HEK293 (cell line): ENCODE data around the gene CYP3A7.

Experiments
- CTCF ChIA-PET: fragments of 350-600 bp; formaldehyde crosslinking; extraction: SDS; loops from one replicate; lab custom pipeline; 2021; ENCODE audit warnings: antibody characterized with exemption; lab: Yijun Ruan, JAX
- POLR2A ChIA-PET: fragments of 300-600 bp; formaldehyde crosslinking; extraction: SDS; loops from one replicate; lab custom pipeline; 2020; ENCODE audit warnings: antibody characterized with exemption, inconsistent platforms; lab: Yijun Ruan, JAX
- H3K27ac ChIP-seq: fragments of 200-500 bp; sonication (Bioruptor generic); 2 replicates; pipeline ENCODE4 v1.5.1; 2014; ENCODE audit warnings: low read depth, low read length, control low read depth, inconsistent platforms; ENCODE audit errors: extremely low read depth
- H3K36me3 ChIP-seq, 2 experiments: fragments of 200-500 bp in 1 of 2; sonication (Bioruptor generic) in 1 of 2; 1 replicate in 1 of 2; 2 replicates in 1 of 2; pipeline ENCODE4 v1.5.1; 2014 to 2017; ENCODE audit warnings: inconsistent platforms in 2 of 2, low read length in 2 of 2; ENCODE audit not compliant: control insufficient read depth in 2 of 2, insufficient read depth in 1 of 2
- H3K4me1 ChIP-seq: fragments of 200-500 bp; sonication (Bioruptor generic); 2 replicates; pipeline ENCODE4 v1.5.1; 2014; ENCODE audit warnings: mild to moderate bottlenecking, low read length, inconsistent platforms; ENCODE audit not compliant: control insufficient read depth, insufficient read depth
- H3K4me3 ChIP-seq: 2 replicates; pipeline ENCODE4 v1.5.1; 2011; ENCODE audit warnings: low read depth, mild to moderate bottlenecking, control low read depth, low read length, moderate library complexity
- H3K9me3 ChIP-seq: fragments of 200-500 bp; sonication (Bioruptor generic); 2 replicates; pipeline ENCODE4 v1.5.1; 2014; ENCODE audit warnings: low read depth, low read length, inconsistent platforms; ENCODE audit not compliant: control insufficient read depth, insufficient read depth
- ELK4 ChIP-seq: IDR thresholded peaks from 2 replicates; pipeline ENCODE4 v1.6.1; 2011; ENCODE audit warnings: mild to moderate bottlenecking, low read depth, low read length, borderline replicate concordance
- KLF17 ChIP-seq: fragments of 450-650 bp; formaldehyde crosslinking; IDR thresholded peaks from 2 replicates; pipeline ENCODE4 v1.5.1; 2016; ENCODE audit warnings: missing biosample characterization, missing genetic modification characterization
- YY2 ChIP-seq: fragments of 450-650 bp; formaldehyde crosslinking; IDR thresholded peaks from 2 replicates; pipeline ENCODE4 v1.5.1; 2016; ENCODE audit warnings: missing biosample characterization, missing genetic modification characterization
- ZBTB1 ChIP-seq: fragments of 450-650 bp; formaldehyde crosslinking; IDR thresholded peaks from 2 replicates; pipeline ENCODE4 v1.5.1; 2016; ENCODE audit warnings: missing biosample characterization, missing genetic modification characterization
- ZEB2 ChIP-seq: fragments of 450-650 bp; formaldehyde crosslinking; IDR thresholded peaks from 2 replicates; pipeline ENCODE4 v1.5.1; 2016; ENCODE audit warnings: missing biosample characterization, missing genetic modification characterization
- ZFP3 ChIP-seq: fragments of 450-650 bp; formaldehyde crosslinking; IDR thresholded peaks from 2 replicates; pipeline ENCODE4 v1.5.1; 2016; ENCODE audit warnings: low read depth, missing biosample characterization, missing genetic modification characterization
- ZNF112 ChIP-seq: fragments of 450-650 bp; formaldehyde crosslinking; IDR thresholded peaks from 2 replicates; pipeline ENCODE4 v1.5.0; 2017; ENCODE audit warnings: missing biosample characterization, missing genetic modification characterization
- ZNF114 ChIP-seq: fragments of 450-650 bp; formaldehyde crosslinking; IDR thresholded peaks from 2 replicates; pipeline ENCODE4 v1.5.0; 2017; ENCODE audit warnings: missing biosample characterization, missing genetic modification characterization
- ZNF121 ChIP-seq: fragments of 450-650 bp; formaldehyde crosslinking; IDR thresholded peaks from 2 replicates; pipeline ENCODE4 v1.5.1; 2016; ENCODE audit warnings: missing biosample characterization, missing genetic modification characterization
- ZNF133 ChIP-seq: fragments of 450-650 bp; formaldehyde crosslinking; IDR thresholded peaks from 2 replicates; pipeline ENCODE4 v1.5.1; 2016; ENCODE audit warnings: missing biosample characterization, missing genetic modification characterization
- ZNF148 ChIP-seq: fragments of 450-650 bp; formaldehyde crosslinking; IDR thresholded peaks from 2 replicates; pipeline ENCODE4 v1.5.0; 2017; ENCODE audit warnings: missing biosample characterization, missing genetic modification characterization, borderline replicate concordance
- ZNF16 ChIP-seq: fragments of 450-650 bp; formaldehyde crosslinking; IDR thresholded peaks from 2 replicates; pipeline ENCODE4 v1.5.1; 2016; ENCODE audit warnings: low read depth, missing biosample characterization, missing genetic modification characterization
- ZNF2 ChIP-seq: fragments of 450-650 bp; formaldehyde crosslinking; IDR thresholded peaks from 2 replicates; pipeline ENCODE4 v1.5.1; 2016; ENCODE audit warnings: missing biosample characterization, missing genetic modification characterization
- ZNF544 ChIP-seq: fragments of 450-650 bp; formaldehyde crosslinking; IDR thresholded peaks from 2 replicates; pipeline ENCODE4 v1.5.0; 2017; ENCODE audit warnings: missing biosample characterization, missing genetic modification characterization
- ZNF610 ChIP-seq: fragments of 450-650 bp; formaldehyde crosslinking; IDR thresholded peaks from 2 replicates; pipeline ENCODE4 v1.5.1; 2016; ENCODE audit warnings: missing biosample characterization, missing genetic modification characterization, borderline replicate concordance
- ZNF639 ChIP-seq: fragments of 450-650 bp; formaldehyde crosslinking; IDR thresholded peaks from 2 replicates; pipeline ENCODE4 v1.5.1; 2016; ENCODE audit warnings: missing biosample characterization, missing genetic modification characterization
- ZNF670 ChIP-seq: fragments of 450-650 bp; formaldehyde crosslinking; IDR thresholded peaks from 2 replicates; pipeline ENCODE4 v1.5.1; 2016; ENCODE audit warnings: missing biosample characterization, missing genetic modification characterization, low read depth
- ZNF677 ChIP-seq: fragments of 450-650 bp; IDR thresholded peaks from 2 replicates; pipeline ENCODE4 v1.5.0; 2018; ENCODE audit warnings: missing biosample characterization, mild to moderate bottlenecking, missing genetic modification characterization, moderate library complexity
- ZNF747 ChIP-seq: fragments of 450-650 bp; formaldehyde crosslinking; IDR thresholded peaks from 2 replicates; pipeline ENCODE4 v1.5.1; 2016; ENCODE audit warnings: missing biosample characterization, missing genetic modification characterization
- ZSCAN4 ChIP-seq: fragments of 450-650 bp; formaldehyde crosslinking; IDR thresholded peaks from 2 replicates; pipeline ENCODE4 v1.5.1; 2017; ENCODE audit warnings: missing biosample characterization, missing genetic modification characterization
- TF ChIP-seq, protein P1 (sequence below): fragments of 450-650 bp; formaldehyde crosslinking; IDR thresholded peaks from 2 replicates; pipeline ENCODE4; 2016; ENCODE audit warnings: missing biosample characterization, missing genetic modification characterization
- TF ChIP-seq, protein P2 (sequence below): fragments of 450-650 bp; formaldehyde crosslinking; IDR thresholded peaks from 2 replicates; pipeline ENCODE4 v1.5.1; 2016; ENCODE audit warnings: missing biosample characterization, missing genetic modification characterization

The CYP3A7 gene

GRCh38 chr7:99731638-99732374 is 3.2 kb downstream of the CYP3A7 start (continued):
- TF ChIP-seq ZNF148 (tag by site-specific recombination) (no peak), ZNF747 (tag by site-specific recombination) (no peak), ZNF112 (tag by site-specific recombination) (no peak), ZFP3 (no peak)
- TF ChIP-seq, protein P1, sequence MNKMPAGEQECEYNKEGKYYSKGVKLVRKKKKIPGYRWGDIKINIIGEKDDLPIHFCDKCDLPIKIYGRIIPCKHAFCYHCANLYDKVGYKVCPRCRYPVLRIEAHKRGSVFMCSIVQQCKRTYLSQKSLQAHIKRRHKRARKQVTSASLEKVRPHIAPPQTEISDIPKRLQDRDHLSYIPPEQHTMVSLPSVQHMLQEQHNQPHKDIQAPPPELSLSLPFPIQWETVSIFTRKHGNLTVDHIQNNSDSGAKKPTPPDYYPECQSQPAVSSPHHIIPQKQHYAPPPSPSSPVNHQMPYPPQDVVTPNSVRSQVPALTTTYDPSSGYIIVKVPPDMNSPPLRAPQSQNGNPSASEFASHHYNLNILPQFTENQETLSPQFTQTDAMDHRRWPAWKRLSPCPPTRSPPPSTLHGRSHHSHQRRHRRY, result no peak
- TF ChIP-seq, all 188 proteins: peak for 0

DNA sequence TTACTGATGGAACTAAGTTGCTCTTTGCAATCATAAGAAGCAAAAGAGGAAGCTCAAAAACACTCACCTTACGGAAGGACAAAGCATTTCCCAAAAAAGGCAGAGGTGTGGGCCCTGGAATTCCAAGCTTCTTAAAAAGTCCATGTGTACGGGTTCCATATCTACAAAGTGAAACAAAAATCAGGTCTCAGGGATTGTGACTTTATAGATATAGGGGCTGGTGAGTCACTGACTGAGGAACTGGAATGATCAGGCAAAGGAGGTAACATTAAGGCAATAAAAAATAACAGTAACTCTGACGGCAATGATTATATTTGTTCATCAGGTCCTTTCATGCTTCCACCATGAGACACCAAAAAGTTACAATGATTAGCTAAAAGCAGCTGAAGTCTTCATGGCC is 4.0 kb downstream of the CYP3A7 start:
- CTCF ChIA-PET, result interaction anchor here (0.5 to 0.6 kb wide), 3 partner anchors 99 to 289 kb away, joined by 3 to 4 read pairs (median 3); no protein-coding TSS in a partner anchor
- Histone ChIP-seq H3K9me3 (no peaks in the 10 kb centered on the region), H3K36me3 (no peaks in the 10 kb centered on the region), H3K27ac (no peak overlapping the region), H3K4me3 (no peak overlapping the region), H3K4me1 (no peaks in the 10 kb centered on the region)
- TF ChIP-seq ZNF121 (tag by site-specific recombination) (no peak), ZNF544 (tag by site-specific recombination) (no peak), ZNF133 (no peak), KLF17 (no peak), ZNF114 (tag by site-specific recombination) (no peak), ZNF610 (tag by site-specific recombination) (no peak), ZBTB1 (tag by site-specific recombination) (no peak), ELK4 (no peak), ZEB2 (no peak)
- TF ChIP-seq, protein P2, sequence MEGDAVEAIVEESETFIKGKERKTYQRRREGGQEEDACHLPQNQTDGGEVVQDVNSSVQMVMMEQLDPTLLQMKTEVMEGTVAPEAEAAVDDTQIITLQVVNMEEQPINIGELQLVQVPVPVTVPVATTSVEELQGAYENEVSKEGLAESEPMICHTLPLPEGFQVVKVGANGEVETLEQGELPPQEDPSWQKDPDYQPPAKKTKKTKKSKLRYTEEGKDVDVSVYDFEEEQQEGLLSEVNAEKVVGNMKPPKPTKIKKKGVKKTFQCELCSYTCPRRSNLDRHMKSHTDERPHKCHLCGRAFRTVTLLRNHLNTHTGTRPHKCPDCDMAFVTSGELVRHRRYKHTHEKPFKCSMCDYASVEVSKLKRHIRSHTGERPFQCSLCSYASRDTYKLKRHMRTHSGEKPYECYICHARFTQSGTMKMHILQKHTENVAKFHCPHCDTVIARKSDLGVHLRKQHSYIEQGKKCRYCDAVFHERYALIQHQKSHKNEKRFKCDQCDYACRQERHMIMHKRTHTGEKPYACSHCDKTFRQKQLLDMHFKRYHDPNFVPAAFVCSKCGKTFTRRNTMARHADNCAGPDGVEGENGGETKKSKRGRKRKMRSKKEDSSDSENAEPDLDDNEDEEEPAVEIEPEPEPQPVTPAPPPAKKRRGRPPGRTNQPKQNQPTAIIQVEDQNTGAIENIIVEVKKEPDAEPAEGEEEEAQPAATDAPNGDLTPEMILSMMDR (tag by site-specific recombination), result no peak
- POLR2A ChIA-PET, result no interaction called here

DNA sequence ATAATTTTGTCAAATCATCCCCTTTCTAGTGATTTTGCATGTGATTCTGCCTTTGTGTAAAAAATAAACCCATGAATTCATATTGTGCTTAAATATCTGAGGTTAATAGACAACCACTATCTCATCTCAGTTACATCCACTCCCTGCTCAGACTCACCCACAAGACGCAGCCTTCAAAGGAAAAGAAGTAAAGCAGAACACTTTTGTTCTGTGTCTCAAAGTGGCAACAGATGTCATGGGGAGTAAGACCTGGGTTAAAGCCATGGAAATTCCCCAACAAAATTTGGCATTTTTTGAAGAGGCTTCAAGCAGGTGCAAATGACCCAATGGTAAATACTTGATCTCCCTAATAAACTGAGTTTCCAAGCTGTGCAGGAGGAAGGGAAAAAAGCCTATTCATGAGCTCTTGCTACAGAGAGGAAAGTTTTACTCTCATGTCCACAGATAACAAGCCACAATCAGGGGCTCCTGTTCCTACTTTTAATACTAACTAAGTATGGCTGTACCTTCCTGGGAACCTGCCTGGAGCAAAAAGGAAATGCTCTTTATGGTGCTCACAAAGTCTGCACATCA is 4.7 kb downstream of the CYP3A7 start:
- no peaks in the 10 kb centered on the region for H3K9me3 ChIP-seq
- H3K4me3 ChIP-seq, result no peak overlapping the region
- POLR2A ChIA-PET, result no interaction called here
- H3K36me3 ChIP-seq, result no peaks in the 10 kb centered on the region
- CTCF ChIA-PET, result interaction anchor here (0.6 to 0.7 kb wide), 2 partner anchors 135 to 289 kb away, joined by 3 to 4 read pairs; no protein-coding TSS in a partner anchor
- TF ChIP-seq ZNF2 (no peak), ZNF677 (tag by site-specific recombination) (no peak), ZNF16 (tag by site-specific recombination) (no peak), ZNF670 (tag by site-specific recombination) (no peak), YY2 (no peak), ZNF639 (no peak), ZSCAN4 (tag by site-specific recombination) (no peak)
- no peak overlapping the region for H3K27ac ChIP-seq
- no peaks in the 10 kb centered on the region for H3K4me1 ChIP-seq
